ENCODE results near the gene TMEM140.
A peak's percentile ranks its signal among the peaks of the same experiment; 100 is the strongest.
"Not testable (repeated sequence)": the region's sequence is repeated elsewhere in the genome, so short reads cannot be mapped to it uniquely, and the experiment has no call there.

Gene TMEM140

GRCh38 chr7:135197343-135197742, 49.5 kb downstream of the TMEM140 start:
- no peak for DNase-seq

DNA sequence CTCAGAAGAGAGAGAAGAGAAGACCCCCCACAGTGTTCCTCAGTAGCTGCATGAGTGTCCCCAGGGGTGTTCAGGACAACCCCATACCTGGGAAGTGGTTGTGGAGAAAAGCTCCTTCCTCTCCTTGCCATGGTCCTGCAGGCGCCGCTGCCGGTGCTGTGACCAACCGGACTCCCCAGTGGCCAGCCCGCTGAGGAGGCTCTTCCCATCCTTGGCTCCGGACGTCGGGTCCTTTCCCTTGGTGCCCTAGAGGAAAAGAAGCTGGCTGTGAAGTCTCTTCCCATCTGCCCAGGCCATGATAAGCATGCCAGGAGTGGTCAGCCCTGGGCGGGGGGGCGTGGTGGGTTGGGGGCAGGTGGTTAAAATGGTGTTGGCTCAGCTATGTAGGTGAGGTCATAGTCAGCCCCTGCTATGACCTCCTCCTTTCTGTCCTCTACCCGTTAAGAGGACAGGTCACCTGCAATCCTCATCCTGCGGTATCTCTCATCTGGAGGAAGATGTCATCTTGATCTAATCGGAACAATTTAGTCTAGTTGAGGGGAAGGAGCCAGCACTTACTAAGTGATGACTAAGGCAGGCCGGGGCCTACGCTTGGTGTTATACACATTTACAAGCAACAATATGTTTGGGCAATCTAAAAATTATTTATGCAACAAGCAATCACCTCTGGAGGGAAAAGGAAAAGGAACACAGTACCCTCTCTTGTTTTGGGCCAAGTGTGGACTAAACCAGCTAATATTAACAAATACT, 50.2 kb downstream of the TMEM140 start:
- no peak for DNase-seq

GRCh38 chr7:135199439-135199838, 51.6 kb downstream of the TMEM140 start:
- DNase-seq = no peak

- no peak for DNase-seq
Observed at GRCh38 chr7:135200821-135201331, 53.0 kb downstream of the TMEM140 start.

- no peak for DNase-seq
Observed at GRCh38 chr7:135201350-135201749, 53.5 kb downstream of the TMEM140 start.

- no peak for DNase-seq
Observed at GRCh38 chr7:135204341-135204749, 56.5 kb downstream of the TMEM140 start.

- no peak for DNase-seq
Observed at GRCh38 chr7:135204876-135205275, 57.0 kb downstream of the TMEM140 start.

DNA sequence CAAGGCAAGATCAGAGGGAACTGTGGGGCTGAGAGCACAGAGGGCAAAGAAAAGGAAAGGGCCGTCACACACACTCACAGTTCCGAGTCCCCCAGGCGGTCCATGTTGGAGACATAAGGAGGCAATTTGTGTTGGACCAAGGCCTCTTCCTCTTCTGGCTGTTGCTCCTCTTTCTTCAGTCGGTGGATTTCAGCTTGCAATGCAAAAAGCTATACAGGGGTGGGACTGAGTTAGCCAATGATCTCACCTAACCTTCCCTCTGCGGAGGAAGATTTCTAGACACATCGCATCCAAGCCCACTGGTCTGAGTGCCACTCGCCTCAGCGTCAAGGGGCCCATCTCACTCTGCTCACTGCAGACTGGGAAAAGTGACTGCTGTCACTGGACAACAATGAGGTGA, 58.0 kb downstream of the TMEM140 start:
- no peak for DNase-seq

DNA sequence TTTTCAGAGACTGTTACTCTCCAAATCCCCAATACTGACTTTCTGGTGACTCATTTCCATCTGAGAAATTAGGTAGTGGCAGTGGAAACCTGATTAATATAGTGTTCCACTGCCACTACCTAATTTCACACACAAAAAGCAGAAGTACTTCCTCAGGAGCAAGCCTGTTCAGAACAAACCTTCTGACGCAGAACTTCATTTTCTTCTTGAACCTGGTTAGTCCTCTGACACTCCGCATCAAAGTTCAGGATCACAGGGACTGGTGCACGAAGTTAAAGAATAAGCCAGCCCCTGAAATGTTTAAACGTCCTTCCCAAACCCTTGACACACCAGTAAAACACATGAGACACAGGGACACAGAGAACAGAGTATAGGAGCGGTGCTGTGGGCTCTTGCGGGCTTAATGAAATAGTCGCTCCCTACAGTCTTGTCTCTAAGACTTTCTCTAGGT, 59.1 kb downstream of the TMEM140 start:
- DNase-seq = no peak

- no peak for DNase-seq
Observed at GRCh38 chr7:135207406-135208101, 59.7 kb downstream of the TMEM140 start.

DNA sequence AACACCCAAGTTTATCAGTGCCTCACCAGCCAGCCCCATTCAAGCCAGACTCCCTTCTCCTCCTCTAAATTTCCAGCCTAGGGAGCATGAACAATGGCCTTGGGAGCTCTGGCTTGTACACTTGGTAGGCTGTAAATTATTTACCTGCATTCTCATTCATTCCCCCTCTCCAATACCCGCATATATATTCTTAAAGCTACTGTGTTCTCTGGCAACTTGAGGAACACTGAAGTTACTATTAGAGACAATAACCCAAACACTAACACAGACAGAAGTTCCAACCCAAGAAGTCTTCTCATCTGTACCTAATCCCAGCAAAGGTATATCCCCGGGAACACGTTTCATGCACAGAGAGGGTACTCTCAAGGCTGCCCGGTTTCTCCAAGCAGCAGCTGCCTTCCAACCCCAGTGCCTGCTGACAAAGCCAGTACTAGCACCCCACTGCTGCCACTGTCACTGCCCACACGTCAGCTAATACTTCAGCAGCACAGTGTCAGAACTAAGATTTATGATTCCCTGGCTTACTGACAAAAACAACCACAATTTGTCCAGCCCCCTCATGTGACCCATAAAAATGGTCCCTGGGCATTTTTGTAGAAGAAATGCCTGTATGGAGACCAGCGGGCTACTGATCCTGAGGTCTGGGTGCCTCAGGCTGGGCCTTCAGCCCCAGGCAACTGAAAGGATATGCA, 60.4 kb downstream of the TMEM140 start:
- DNase-seq = no peak

DNA sequence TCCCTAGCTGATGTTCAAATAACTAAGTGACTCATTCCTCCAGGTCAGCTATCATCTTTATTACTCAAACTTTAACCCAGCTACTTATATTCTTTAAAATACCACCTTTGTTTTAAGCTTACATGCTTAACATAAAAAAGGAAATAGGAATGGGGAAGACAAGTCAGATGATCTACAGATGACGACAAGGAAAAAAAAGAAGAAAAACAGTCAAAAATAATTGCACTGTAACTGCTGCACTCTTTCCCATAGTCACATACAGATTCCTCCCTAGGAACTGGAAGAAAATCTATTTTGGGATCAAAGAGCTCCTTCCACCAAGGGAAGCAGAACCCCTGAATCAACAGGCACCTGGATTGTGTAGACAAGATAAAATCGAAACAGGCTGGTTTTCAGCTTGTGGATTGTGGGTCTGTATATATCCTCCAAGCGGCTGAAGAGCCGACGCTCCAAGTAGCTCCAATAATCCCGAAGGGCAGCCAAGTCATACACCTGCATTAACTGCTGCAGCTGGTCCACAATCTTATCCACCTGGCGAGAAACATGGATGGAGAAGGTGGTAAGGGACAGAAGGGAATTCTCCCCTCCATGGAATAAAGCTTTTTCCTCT, 61.5 kb downstream of the TMEM140 start:
- DNase-seq = no peak

DNA sequence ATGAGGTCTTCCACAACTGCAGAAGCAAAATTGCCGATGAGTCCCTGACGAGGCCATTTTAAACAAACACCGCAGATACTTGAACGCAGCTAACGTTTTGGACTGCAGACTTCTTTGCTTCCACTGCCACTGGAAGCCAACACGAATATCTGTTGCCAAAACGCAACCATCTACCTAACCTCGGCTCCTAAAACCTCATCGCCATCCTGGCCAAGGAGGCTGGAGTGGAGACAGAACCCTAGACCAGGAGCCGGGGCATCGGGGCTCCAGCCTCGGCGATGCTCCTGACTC, 63.0 kb downstream of the TMEM140 start:
- DNase-seq = no peak

DNA sequence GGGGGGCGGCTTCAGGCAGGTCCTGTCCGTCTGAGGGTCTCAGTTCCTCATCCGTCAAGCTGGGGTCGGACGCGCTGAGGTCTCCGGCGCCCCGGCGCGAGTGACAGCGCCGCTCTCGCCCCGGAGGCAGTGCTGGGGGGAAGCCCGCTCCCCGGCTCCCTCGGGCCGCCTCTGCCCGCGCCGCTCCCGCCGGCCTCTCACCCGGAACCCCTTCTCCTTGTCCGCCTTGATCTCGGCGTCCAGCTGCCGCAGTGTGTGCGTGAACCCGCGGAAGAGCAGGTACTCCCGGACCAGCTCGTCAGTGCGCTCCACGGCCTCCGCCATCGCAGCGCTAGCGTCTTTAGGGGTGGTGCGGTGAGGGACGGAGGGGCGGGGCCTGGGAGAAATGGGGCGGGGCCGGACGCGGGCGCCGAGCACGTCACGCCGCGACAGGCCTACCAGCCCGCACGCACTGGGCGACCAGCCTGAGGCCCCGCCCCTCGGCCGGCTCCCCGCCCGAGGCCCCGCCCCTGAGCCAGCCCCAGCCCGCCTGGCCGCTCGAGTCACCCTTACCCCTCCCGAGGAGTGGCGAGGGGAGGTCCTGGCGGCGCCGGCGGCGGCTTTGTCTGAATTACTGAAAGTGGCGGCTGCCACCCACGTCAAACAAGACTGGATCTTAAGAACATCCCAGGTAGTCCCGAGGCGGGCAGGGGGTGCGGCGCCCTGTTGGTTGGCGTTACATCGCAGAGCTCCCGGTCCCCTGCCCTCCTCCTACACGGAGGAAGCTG, 63.5 kb downstream of the TMEM140 start, which contains the start of gene WDR91:
WDR91 (minus strand) TSS at position 348 of the 767 bp plus-strand sequence; CDS start at position 324, 24 bp downstream.
- peak; percentile 88 for DNase-seq

- not testable (repeated sequence) for DNase-seq
Observed at GRCh38 chr7:135211946-135212685, 64.2 kb downstream of the TMEM140 start.

- no peak for DNase-seq
Observed at GRCh38 chr7:135213831-135214230, 66.0 kb downstream of the TMEM140 start.

- no peak for DNase-seq
Observed at GRCh38 chr7:135215180-135215579, 67.3 kb downstream of the TMEM140 start.

GRCh38 chr7:135215698-135216097, 67.8 kb downstream of the TMEM140 start:
- no peak for DNase-seq
